ENCODE results near the gene ASIC2. TPM values are rescaled to one million over a fixed set of nuclear protein-coding genes. Genes with fewer than 3 reads are reported as not detected.

ASIC2 gene
- total RNA-seq, 1 donor from 2014 or later = 0.36 TPM

DNA sequence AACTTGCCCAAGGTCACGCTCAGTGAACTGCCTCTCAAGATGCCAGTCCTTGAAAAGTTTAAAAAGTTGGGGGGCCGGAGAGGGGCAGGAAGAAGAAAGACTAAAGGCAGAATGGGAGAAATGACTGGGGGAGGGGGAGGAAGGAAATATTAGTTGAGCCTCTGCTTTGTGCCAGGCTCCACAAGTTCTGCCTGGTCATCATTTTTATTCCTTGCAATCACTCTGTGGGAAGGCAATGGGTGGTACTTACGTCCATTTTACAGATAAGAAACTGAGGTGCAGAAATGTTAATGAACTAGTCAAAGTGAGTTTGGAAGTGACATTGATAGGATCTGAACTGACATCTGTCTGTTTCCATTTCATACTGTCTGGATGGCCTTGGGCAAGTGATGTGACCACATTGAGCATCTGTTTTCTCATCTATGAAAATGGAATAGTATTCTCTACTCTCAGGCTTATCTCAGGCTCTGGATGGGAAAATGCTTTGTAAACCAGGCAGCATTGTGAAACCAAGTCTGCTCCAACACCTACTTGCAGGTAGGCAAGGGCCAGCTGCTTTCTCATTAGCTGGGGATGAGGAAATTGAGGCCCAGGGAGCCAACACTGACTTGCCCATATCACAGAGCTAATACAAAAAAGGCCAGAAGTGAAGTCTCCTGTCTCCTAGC is 19.2 kb downstream of the ASIC2 start:
- no peaks in the 10 kb centered on the region for H3K9me3 Mint-ChIP-seq (ENCODE audit: unreplicated experiment)
- Histone ChIP-seq H3K36me3 (ENCODE audit: insufficient read depth, low read length) (no peaks in the 10 kb centered on the region), H3K9me3 (ENCODE audit: insufficient read depth, low read depth, low read length) (no peaks in the 10 kb centered on the region), H3K79me2 (ENCODE audit: insufficient read depth, low read length) (no peaks in the 10 kb centered on the region), H3K4me3 (ENCODE audit: insufficient read depth, low read depth, low read length) (no peak overlapping the region), H3K4me1 (ENCODE audit: insufficient read depth, low read length) (no peaks in the 10 kb centered on the region), H3K4me2 (ENCODE audit: low read length) (no peak overlapping the region), H2AFZ (ENCODE audit: low read depth, low read length) (no peak overlapping the region), H4K20me1 (ENCODE audit: insufficient read depth, low read length) (no peaks in the 10 kb centered on the region), H3K9ac (ENCODE audit: low read length) (no peak overlapping the region), H3K27me3 (ENCODE audit: insufficient read depth, low read length) (no peaks in the 10 kb centered on the region), H3K27ac (ENCODE audit: low read depth, low read length) (no peak overlapping the region)
- H3K27ac Mint-ChIP-seq (ENCODE audit: unreplicated experiment) = no peak overlapping the region
- no peak overlapping the region for H3K4me3 Mint-ChIP-seq (ENCODE audit: unreplicated experiment)
- peaks cover 8% of the 10 kb centered on the region for H3K4me1 Mint-ChIP-seq (ENCODE audit: low read depth, unreplicated experiment)
- peaks cover 28% of the 10 kb centered on the region for H3K27me3 Mint-ChIP-seq (ENCODE audit: low read depth, unreplicated experiment)
- DNase-seq (ENCODE audit: low read depth) = no peak
- H3K36me3 Mint-ChIP-seq (ENCODE audit: low read depth, unreplicated experiment) = no peaks in the 10 kb centered on the region
- TF ChIP-seq EZH2 (IDR thresholded peaks at IDR 0.05; ENCODE audit: insufficient read depth, low read length) = no peak
- TF ChIP-seq, protein P1, sequence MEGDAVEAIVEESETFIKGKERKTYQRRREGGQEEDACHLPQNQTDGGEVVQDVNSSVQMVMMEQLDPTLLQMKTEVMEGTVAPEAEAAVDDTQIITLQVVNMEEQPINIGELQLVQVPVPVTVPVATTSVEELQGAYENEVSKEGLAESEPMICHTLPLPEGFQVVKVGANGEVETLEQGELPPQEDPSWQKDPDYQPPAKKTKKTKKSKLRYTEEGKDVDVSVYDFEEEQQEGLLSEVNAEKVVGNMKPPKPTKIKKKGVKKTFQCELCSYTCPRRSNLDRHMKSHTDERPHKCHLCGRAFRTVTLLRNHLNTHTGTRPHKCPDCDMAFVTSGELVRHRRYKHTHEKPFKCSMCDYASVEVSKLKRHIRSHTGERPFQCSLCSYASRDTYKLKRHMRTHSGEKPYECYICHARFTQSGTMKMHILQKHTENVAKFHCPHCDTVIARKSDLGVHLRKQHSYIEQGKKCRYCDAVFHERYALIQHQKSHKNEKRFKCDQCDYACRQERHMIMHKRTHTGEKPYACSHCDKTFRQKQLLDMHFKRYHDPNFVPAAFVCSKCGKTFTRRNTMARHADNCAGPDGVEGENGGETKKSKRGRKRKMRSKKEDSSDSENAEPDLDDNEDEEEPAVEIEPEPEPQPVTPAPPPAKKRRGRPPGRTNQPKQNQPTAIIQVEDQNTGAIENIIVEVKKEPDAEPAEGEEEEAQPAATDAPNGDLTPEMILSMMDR (IDR thresholded peaks at IDR 0.05; ENCODE audit: insufficient read depth, low read depth, low read length) = no peak
- no peak for FAIRE-seq

DNA sequence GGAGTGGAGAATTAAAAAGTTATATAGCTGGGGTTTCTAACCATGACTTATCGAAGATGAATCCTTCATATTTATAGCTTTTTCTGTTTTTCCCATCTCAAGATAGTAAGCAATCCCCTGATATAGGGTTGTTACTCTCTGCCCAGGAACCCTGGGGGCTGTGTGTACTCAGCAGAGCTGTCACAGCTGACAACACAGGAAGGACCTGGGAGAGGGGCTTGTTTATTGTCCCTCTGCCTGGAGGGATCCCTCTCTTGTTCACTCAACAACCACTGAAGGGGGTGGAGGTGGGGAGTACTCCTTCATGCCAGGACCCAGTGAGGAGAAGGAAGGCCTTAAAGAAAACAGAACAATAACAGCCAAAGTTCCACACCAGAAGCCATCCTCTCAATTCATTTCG is 19.8 kb downstream of the ASIC2 start:
- Mint-ChIP-seq H3K27ac (ENCODE audit: unreplicated experiment) (no peak overlapping the region), H3K9me3 (ENCODE audit: unreplicated experiment) (no peaks in the 10 kb centered on the region)

DNA sequence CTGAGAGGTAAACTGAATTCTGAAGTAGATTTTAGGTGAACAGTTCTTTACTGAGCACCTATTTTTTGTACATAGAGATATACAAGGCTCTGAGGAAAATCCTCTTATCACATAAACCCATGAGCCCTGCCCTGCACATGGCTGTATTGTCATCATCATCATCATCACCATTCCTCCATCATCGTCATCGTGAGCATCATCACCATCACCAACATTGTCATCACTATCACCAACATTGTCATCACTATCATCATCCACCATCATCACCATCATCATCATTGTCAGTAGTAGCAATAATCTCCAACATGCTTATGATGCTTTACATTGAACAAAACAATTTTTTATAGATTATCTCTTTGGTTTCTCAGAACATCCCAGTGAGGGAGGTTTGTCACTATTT is 20.7 kb downstream of the ASIC2 start:
- no peaks in the 10 kb centered on the region for H3K9me3 Mint-ChIP-seq (ENCODE audit: unreplicated experiment)
- H3K36me3 ChIP-seq (ENCODE audit: insufficient read depth, low read length) = no peaks in the 10 kb centered on the region

More for the DNA sequence above, 19.8 kb downstream of the ASIC2 start:
- DNase-seq (ENCODE audit: low read depth) (no peak), FAIRE-seq (no peak)
- TF ChIP-seq EZH2 (IDR thresholded peaks at IDR 0.05; ENCODE audit: insufficient read depth, low read length) = no peak
- TF ChIP-seq, protein P1 (IDR thresholded peaks at IDR 0.05; ENCODE audit: insufficient read depth, low read depth, low read length) = no peak
- Histone ChIP-seq H2AFZ (ENCODE audit: low read depth, low read length) (no peak overlapping the region), H3K27me3 (ENCODE audit: insufficient read depth, low read length) (no peaks in the 10 kb centered on the region), H3K9me3 (ENCODE audit: insufficient read depth, low read depth, low read length) (no peaks in the 10 kb centered on the region), H3K79me2 (ENCODE audit: insufficient read depth, low read length) (no peaks in the 10 kb centered on the region), H3K27ac (ENCODE audit: low read depth, low read length) (no peak overlapping the region), H3K4me3 (ENCODE audit: insufficient read depth, low read depth, low read length) (no peak overlapping the region), H3K4me1 (ENCODE audit: insufficient read depth, low read length) (no peaks in the 10 kb centered on the region), H3K36me3 (ENCODE audit: insufficient read depth, low read length) (no peaks in the 10 kb centered on the region), H4K20me1 (ENCODE audit: insufficient read depth, low read length) (no peaks in the 10 kb centered on the region), H3K4me2 (ENCODE audit: low read length) (no peak overlapping the region), H3K9ac (ENCODE audit: low read length) (no peak overlapping the region)
- Mint-ChIP-seq H3K4me3 (ENCODE audit: unreplicated experiment) (no peak overlapping the region), H3K27me3 (ENCODE audit: low read depth, unreplicated experiment) (peaks cover 23% of the 10 kb centered on the region), H3K4me1 (ENCODE audit: low read depth, unreplicated experiment) (peaks cover 8% of the 10 kb centered on the region), H3K36me3 (ENCODE audit: low read depth, unreplicated experiment) (no peaks in the 10 kb centered on the region)

More for the DNA sequence above, 20.7 kb downstream of the ASIC2 start:
- Mint-ChIP-seq H3K27ac (ENCODE audit: unreplicated experiment) (no peak overlapping the region), H3K27me3 (ENCODE audit: low read depth, unreplicated experiment) (peaks cover 19% of the 10 kb centered on the region), H3K4me1 (ENCODE audit: low read depth, unreplicated experiment) (peaks cover 3% of the 10 kb centered on the region), H3K36me3 (ENCODE audit: low read depth, unreplicated experiment) (no peaks in the 10 kb centered on the region), H3K4me3 (ENCODE audit: unreplicated experiment) (no peak overlapping the region)
- H3K9me3 ChIP-seq (ENCODE audit: insufficient read depth, low read depth, low read length) = no peaks in the 10 kb centered on the region
- no peak overlapping the region for H3K9ac ChIP-seq (ENCODE audit: low read length)
- no peak overlapping the region for H2AFZ ChIP-seq (ENCODE audit: low read depth, low read length)
- peaks cover 4% of the 10 kb centered on the region for H3K4me1 ChIP-seq (ENCODE audit: insufficient read depth, low read length)
- no peak for DNase-seq (ENCODE audit: low read depth)
- H3K79me2 ChIP-seq (ENCODE audit: insufficient read depth, low read length) = no peaks in the 10 kb centered on the region
- H3K27me3 ChIP-seq (ENCODE audit: insufficient read depth, low read length) = no peaks in the 10 kb centered on the region
- H3K4me2 ChIP-seq (ENCODE audit: low read length) = no peak overlapping the region
- no peak for TF ChIP-seq EZH2 (IDR thresholded peaks at IDR 0.05; ENCODE audit: insufficient read depth, low read length)
- TF ChIP-seq, protein P1 (IDR thresholded peaks at IDR 0.05; ENCODE audit: insufficient read depth, low read depth, low read length) = no peak
- peaks cover 2% of the 10 kb centered on the region for H4K20me1 ChIP-seq (ENCODE audit: insufficient read depth, low read length)
- no peak overlapping the region for H3K27ac ChIP-seq (ENCODE audit: low read depth, low read length)
- H3K4me3 ChIP-seq (ENCODE audit: insufficient read depth, low read depth, low read length) = no peak overlapping the region
- no peak for FAIRE-seq

Measured in astrocyte (in vitro differentiated cells and primary cell).